RWPE2 (cell line): Measurements from ENCODE around the gene ANTXR1.

Experiments used
- ATAC-seq: fragments of 200-7000 bp; cut with Tn5 transposase; 3 replicates; pipeline ENCODE4 v1.9.1; 2021; ENCODE audit warnings: low read depth
- DNase-seq: peaks from one replicate; pipeline ENCODE4 v3.0.0-alpha.2; 2020; ENCODE audit warnings: low spot score
- H3K27ac ChIP-seq: fragments of 450-650 bp; 2 replicates; pipeline ENCODE4 v1.5.1; 2017; ENCODE audit warnings: mild to moderate bottlenecking; ENCODE audit not compliant: poor library complexity, severe bottlenecking
- H3K27me3 ChIP-seq: fragments of 250-450 bp; sonication (Bioruptor Pico); 2 replicates; pipeline ENCODE4 v1.5.1; 2021; ENCODE audit warnings: mild to moderate bottlenecking, moderate library complexity; ENCODE audit not compliant: insufficient read depth, poor library complexity, severe bottlenecking
- H3K36me3 ChIP-seq: fragments of 250-450 bp; sonication (Bioruptor Pico); 2 replicates; pipeline ENCODE4 v1.5.1; 2020; ENCODE audit warnings: low read depth, mild to moderate bottlenecking, moderate library complexity
- H3K4me1 ChIP-seq: fragments of 250-450 bp; sonication (Bioruptor Pico); 2 replicates; pipeline ENCODE4 v1.5.1; 2021; ENCODE audit warnings: mild to moderate bottlenecking, moderate library complexity; ENCODE audit not compliant: insufficient read depth, poor library complexity, severe bottlenecking
- H3K4me3 ChIP-seq: fragments of 250-450 bp; sonication (Bioruptor Pico); 2 replicates; pipeline ENCODE4 v1.5.1; 2021; ENCODE audit warnings: mild to moderate bottlenecking, moderate library complexity; ENCODE audit not compliant: severe bottlenecking
- H3K9me3 ChIP-seq: fragments of 250-450 bp; sonication (Bioruptor Pico); 2 replicates; pipeline ENCODE4 v1.5.1; 2021; ENCODE audit warnings: mild to moderate bottlenecking, moderate library complexity; ENCODE audit not compliant: severe bottlenecking
- TF ChIP-seq, protein P1 (sequence below): fragments of 450-650 bp; IDR thresholded peaks from one replicate; pipeline ENCODE4 v1.5.1; 2017; ENCODE audit warnings: mild to moderate bottlenecking, moderate library complexity; ENCODE audit not compliant: poor library complexity, severe bottlenecking

ANTXR1 gene

DNA sequence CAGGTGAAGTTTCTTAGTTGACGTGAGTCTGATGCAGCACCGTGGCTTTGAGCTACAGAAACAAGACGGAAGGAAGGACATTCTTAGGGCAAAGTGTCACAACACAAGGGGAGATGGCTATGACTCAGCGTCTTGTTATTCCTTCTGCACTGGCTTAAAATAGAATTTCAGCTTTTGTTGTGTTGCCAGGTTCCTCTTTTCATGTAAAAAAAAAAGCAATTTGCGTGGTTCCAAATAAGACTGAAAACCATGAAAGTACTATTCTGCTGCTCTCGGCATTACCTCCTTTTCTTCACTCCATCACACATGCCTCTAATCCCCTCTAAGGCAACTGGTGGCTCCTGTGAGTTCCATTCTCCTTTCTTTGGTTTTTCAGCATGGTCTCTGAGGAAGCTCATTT lies 150.1 kb downstream of the ANTXR1 start:
- H3K4me1 ChIP-seq, result peaks cover 35% of the 10 kb centered on the region
- H3K27me3 ChIP-seq, result no peaks in the 10 kb centered on the region
- H3K4me3 ChIP-seq, result no peak overlapping the region
- TF ChIP-seq, protein P1, sequence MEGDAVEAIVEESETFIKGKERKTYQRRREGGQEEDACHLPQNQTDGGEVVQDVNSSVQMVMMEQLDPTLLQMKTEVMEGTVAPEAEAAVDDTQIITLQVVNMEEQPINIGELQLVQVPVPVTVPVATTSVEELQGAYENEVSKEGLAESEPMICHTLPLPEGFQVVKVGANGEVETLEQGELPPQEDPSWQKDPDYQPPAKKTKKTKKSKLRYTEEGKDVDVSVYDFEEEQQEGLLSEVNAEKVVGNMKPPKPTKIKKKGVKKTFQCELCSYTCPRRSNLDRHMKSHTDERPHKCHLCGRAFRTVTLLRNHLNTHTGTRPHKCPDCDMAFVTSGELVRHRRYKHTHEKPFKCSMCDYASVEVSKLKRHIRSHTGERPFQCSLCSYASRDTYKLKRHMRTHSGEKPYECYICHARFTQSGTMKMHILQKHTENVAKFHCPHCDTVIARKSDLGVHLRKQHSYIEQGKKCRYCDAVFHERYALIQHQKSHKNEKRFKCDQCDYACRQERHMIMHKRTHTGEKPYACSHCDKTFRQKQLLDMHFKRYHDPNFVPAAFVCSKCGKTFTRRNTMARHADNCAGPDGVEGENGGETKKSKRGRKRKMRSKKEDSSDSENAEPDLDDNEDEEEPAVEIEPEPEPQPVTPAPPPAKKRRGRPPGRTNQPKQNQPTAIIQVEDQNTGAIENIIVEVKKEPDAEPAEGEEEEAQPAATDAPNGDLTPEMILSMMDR, result no peak
- peaks cover 5% of the 10 kb centered on the region; the same call in 1 of the 2 replicates for H3K36me3 ChIP-seq
- ATAC-seq (peak; percentile 69), DNase-seq (no peak)
- no peaks in the 10 kb centered on the region for H3K9me3 ChIP-seq
- H3K27ac ChIP-seq, result peak overlapping the region; percentile 49

DNA sequence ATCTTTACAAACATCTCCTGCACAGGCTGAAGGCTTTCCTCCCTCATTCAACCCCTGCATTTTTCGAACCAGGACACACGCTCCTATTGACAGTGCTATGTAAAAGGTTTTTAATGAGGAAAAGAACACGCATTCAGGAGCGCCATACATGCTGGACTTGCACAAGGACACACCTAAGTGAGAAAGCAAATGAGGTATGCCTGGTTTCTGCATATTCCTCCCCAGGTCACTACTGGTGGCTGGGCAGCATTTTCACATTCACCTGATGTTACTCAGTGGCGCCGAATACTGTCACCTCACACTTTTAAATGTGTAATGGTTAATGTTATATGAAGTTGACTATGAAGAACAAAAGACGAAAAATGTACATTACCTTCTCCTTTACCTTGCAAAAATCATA lies 150.6 kb downstream of the ANTXR1 start:
- no peak for DNase-seq
- H3K4me3 ChIP-seq, result no peak overlapping the region
- H3K36me3 ChIP-seq, result peaks cover 5% of the 10 kb centered on the region; the same call in 1 of the 2 replicates
- ATAC-seq, result no peak
- TF ChIP-seq, protein P1, result no peak
- peak overlapping the region; percentile 49 for H3K27ac ChIP-seq
- H3K4me1 ChIP-seq, result peaks cover 35% of the 10 kb centered on the region
- no peaks in the 10 kb centered on the region for H3K9me3 ChIP-seq
- H3K27me3 ChIP-seq, result no peaks in the 10 kb centered on the region

DNA sequence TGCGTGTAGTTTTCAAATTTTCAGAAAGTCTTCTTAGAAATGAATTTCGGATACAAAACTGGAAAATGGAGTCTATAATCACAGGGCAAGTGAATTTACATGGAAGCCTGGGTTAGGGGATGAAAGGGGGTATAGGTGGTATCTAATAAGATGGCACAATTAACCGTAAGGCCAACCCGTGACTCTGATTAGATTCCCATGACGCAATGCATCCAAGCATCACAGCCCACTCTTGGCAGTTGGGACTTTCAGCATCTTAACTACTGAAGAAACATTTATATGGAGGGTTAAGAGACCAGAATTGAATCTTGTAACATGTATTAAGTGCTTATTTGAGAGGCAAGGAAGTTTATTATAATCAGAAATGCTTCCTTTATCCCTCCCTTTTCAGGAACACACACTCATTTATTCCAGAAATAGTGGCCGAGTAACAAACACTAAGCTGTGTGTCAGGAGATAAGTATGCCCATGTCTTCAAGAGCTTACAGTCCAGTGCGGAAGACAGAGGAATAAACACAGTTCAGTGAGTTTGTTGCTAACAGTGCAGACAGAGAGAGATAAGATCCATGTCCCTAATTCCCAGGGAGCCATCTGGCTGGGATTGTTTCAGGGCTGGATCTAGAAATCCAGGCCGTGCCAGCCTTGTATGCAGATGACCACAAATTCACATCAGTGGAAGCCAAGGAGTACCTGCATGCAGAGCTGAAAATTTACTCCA lies 151.2 kb downstream of the ANTXR1 start:
- H3K9me3 ChIP-seq, result no peaks in the 10 kb centered on the region
- DNase-seq (no peak), ATAC-seq (no peak)
- no peak overlapping the region for H3K27ac ChIP-seq
- H3K27me3 ChIP-seq, result no peaks in the 10 kb centered on the region
- TF ChIP-seq, protein P1, result no peak
- peaks cover 5% of the 10 kb centered on the region; the same call in 1 of the 2 replicates for H3K36me3 ChIP-seq
- peaks cover 35% of the 10 kb centered on the region for H3K4me1 ChIP-seq
- H3K4me3 ChIP-seq, result no peak overlapping the region

- no peaks in the 10 kb centered on the region for H3K27me3 ChIP-seq
- ATAC-seq (no peak), DNase-seq (no peak)
- H3K27ac ChIP-seq, result no peak overlapping the region
- H3K9me3 ChIP-seq, result no peaks in the 10 kb centered on the region
- H3K4me1 ChIP-seq, result peaks cover 25% of the 10 kb centered on the region
- H3K4me3 ChIP-seq, result no peak overlapping the region
- TF ChIP-seq, protein P1, result no peak
- peaks cover 5% of the 10 kb centered on the region; the same call in 1 of the 2 replicates for H3K36me3 ChIP-seq
Observed at GRCh38 chr2:69165091-69165880, 152.3 kb downstream of the ANTXR1 start.
